ENCODE results near the gene RAC2.

The RAC2 gene

DNA sequence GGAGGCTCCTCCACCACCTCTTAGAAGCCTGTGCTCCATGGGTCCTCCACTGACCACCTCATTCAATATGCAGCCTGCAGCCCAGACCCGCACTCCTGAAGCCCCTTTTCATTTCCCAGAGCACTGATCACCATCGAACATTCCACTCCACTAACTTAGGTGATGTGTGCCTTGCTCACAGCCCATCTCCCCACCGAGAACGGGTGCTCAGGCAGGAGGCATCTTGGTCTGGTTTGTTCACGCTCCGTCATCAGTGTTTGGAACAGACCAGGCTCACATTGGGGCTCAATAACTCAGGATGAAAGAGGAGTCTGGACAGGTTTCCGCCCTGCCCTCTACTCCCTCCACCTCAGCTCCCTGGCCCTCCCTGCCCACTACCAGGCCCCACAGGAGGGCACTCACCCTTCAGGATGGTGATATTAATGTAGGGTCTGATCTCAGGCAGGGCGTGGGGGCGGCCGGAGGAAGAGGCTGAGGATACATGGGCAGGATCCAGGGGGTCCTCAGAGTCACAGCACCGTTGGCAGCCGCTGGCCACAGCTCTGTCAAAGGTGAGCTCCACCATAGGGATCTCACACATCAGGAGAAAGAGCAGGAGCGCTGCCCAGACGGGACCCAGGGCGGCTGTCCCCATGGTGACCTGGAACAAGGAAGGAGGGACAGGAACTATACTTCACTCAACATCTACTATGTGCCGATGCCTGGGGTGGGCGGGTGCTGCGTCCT, 59.1 kb downstream of the RAC2 start:
- DNase-seq: no peak

DNA sequence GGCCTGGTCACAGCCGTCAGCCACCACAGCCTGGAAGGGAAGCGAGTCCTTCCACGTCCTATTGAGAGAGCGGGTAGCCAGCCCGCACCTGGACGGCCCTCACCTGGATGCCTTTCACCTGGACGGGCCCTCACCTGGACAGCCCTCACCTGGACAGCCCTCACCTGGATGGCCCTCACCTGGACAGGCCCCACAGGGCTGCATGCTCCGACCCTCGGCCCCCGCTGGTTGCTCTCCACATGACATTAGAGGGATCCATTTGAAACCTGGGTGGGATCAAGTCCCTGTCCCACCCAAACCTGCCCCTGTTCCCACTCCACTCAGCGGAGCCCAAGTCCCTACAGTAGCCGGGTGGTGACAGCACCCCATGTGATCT, 59.7 kb downstream of the RAC2 start:
- no peak for DNase-seq

DNA sequence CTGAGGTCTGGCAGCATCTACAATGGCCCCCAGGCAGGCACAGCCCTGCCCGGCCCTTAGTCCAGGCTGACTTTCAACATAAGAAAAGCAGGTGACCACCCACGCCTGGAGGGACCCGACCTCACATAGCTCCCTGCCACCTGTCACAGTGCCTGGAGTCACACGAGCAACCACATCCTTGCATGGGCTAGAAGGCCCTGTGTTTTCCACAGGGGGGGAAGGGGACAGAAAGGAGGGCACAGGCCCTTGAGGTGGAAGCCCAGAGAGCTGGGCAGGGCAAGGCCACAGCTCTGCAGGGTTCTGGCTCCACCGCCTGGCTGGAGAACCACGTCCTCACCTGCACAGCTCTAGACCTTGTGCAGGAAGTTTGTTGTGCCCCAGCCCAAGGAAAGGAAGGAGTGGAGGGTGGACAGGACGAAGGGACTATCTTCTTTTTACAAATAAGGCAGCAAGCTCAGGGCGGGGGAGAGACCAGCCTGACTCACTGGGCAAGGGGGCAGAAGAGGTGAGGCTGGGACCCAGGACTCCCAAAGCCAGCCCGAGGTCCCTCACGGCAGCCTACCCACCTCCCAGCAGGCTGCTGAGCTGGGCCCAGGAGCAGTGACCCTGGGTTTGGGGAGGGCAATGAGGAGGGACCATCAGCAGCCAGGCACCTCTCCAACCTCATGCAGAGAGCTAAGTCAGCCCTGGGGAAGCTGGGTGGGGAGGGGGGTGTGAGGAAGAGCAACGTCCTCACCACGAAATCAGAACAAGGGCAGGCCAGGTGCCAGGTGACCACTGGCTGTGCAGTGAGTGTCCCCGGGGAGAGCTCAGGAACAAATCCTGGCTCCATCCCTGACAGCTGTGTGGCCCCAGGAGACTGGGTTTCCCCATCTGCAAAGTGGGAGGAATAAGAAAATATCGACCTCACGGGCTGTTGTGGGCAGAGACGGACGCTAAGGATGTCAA, 60.4 kb downstream of the RAC2 start:
- DNase-seq: no peak

DNA sequence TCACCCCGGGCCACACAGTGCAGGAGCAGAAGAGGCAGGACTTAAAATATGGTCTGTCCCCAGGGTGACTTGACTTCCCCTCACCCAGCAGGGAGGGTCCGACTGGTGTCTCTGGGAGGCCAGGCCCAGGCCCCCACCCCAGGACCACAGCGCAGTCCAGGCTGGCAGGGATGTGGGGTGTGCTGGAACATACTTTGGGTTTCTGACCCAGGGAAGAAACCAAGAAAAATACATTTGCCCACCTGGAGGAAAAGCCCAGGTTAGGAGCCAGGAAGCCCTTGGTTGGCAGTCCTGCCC, 61.2 kb downstream of the RAC2 start:
- DNase-seq: no peak

DNA sequence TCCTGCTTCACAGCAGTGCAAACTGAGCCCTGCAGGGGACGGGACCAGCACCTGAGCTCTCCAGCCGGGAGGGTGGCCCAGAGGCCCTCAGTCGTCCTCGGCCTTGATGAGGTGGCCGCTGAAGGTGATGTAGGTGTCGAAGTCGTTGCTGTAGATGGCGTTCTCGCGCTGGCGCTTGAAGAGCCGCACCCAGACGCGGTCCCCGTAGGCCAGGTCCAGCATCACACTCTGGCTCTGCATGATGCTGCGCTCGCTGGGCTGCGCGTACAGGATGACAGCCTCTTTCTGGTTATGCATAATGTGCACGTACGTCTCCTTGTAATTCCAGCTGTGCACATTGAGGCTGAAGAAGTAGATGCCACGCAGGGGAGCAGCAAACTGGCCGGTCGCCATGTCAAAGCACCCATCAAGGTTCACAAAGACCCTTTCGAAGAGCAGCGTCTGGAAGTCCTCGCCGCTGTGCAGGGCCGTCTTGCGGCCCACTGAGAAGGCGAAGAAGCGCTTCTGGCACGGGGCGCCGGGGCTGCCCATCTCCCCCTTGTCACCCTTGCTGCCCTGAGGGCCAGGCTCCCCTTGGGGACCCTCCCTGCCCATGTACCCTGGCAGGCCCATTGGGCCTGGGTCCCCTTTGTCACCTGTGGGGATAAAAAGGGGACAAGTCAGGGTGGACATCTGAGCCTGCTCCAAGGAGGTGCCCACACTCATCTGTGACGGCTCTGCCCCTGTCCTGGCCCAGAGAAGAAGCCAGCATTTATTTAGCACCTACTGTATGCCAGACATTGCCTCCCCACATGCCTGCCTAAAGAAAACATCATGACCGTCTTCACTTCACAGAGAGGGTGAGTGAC, 61.7 kb downstream of the RAC2 start:
- no peak for DNase-seq

DNA sequence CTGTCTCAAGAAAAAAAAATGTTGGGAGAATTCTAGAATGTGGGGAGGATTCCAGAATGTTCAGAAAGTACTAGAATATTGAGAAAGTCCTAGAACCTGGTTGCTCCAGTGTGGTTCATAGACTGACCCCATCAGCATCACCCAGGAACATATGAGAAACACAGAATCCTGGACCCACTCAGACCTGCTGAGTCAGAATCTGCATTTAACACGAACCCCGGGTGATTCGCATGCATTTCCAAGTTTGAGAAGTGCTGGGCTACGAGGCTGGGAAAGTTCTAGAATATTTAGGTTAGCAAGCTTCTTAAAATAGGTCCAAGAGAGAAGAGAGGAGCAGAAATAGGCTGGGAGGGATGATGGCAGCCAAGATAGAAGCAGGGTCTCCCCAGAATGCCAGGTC, 62.4 kb downstream of the RAC2 start:
- no peak for DNase-seq

DNA sequence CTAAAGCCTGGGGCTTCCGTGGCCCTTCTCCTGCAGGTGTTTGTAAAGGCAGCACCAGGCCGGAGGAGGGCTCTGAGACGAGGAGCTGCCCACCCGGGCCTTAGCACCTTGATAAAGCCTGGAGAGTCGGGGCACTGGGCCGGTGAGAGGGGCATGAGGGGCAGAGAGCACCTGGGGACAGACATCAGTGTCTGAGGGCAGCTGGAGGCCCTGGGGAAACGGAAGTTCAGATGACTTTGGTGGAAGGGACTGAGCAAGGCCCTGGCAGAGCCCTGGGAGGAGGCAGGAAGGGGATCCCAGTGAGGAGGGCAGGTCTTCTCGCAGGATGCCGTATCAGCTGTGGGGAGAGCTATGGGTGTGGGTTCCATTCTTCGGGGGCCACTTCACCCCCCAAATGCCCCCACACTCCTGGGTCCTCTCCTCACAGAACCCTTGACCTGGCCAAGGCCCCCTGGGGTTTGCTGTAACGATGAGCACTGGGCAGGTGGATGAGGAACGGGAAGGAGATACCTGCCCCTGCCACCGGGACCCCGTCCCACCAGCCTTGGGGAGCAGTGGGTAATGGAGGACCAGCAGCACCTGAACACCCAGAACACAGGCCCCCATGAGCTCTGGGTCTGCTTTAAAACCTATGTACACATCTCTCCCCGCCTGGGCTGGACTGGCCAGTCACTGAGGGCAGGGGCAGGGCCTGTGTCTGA, 63.4 kb downstream of the RAC2 start:
- no peak for DNase-seq

DNA sequence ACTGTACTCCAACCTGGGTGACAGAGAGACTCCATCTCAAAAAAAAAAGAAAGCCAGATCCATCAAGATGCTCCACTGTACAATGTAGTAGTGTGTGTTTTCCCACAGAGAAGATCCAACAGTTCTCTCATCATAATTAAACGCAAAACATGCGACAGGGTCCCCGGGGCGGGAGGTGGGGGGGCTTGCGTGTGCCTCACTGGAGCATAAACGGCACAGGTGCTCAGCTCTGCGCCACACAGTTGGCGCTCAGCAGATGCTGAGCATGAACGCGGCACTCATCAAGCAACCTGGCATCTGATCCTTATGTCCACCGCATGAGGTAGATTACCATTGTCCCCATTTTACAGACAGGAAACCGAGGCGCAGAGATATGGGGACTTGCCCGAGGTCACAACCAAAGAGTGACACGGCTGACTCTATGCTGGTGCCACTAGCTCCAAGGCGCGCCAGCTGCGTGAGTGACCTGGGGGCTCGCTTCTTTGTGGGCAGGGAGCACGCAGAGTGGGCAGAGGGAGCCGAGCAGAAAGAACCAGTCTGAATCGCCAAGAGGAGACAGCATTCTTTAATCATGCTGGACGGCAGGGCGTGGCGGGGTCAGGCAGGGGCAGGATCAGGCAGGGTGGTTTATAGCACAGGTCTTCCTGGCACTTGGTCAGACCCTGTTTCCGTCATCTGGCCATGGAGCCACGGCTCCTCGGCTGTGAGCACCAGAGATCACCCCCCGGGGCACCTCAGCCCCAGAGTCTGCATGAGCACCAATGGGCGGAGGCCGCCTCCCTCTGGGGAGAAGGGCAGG, 64.2 kb downstream of the RAC2 start:
- no peak for DNase-seq

DNA sequence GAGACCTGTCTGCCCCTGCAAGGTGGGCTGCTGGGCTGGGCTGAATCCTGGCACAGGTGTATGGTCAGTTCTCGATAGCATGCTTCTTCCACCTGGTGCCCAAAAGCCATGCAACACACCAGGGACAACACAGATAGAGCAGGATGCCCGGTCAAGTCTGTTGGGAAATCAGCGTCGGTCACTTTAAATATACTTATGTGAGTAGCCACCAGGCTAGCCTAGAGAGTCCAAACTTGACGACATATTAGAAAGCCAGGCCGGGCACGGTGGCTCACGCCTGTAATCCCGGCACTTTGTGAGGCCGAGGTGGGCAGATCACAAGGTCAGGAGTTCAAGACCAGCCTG, 65.0 kb downstream of the RAC2 start:
- DNase-seq: no peak

DNA sequence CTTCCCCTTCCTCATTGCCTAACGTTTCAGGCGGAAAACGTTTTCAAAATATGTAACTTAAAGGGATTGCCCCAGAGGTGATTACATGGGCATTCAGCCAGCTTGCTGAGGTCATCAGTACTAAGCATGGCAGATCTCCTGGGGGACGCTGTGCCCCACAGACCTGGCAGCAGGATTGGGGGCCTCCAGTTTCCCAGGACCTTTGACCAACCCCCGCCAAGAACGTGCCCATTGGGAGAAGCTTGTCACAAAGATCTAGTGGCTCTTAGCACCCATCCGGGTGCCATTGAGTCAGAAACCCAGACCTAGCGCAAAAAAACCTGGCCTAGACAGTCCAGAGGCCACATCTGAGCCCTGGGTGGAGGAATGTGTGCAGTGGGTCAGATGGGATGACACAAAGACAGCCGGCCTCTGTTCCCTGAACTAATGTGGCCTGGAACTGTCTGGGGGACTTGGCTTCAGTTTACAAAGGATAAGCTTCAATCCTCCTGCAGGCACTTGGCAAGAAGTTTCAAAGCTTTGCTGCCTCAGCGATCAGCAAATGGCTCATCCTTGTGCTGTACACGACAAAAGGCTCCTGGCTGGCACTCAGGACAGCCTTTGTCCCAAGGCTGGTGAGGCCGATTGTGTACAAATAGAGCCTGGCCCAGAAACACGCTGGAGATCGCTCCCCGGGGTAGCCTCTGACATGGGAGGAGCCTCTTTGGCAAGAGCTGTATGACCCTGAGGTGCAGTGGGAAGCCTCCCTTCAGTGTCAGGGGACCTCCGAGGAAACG, 65.5 kb downstream of the RAC2 start:
- no peak for DNase-seq

DNA sequence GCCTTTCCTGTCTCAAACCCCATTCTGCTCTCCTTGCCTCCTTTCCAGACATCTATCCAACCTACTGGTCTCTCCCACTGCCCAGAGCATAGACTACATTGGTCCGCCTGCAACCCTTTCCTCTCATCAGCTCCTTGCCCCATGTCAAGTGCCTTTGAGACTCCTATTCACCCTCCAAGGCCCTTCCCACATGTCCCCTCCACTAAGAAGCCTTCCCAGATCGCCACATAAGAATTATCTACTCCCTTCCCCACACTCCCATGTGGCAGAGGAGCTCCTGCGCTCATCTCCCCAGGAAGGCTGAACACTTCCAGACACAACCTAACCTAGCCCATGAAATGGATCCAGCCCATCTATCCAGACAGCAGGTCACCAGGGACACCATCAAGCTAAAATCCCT, 66.3 kb downstream of the RAC2 start:
- no peak for DNase-seq

DNA sequence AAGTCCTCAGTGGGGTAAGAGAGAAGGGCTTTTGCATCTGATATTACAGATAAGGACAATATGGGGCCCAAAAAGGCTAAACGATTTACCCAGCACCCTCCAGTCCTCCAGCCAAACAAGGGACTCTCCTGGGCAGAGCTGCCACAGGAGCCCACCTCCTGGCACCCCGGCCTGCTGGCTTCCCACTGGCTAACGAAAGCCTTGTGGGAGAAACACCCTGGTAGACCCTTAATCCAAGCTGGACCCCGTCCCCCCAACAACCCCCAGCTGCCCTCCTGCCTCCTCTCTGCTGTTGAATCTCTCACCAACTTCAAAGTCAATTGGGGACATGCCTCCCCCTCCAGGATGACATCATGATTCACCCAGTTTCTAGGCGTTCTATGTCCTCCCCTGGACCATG, 66.8 kb downstream of the RAC2 start:
- DNase-seq: no peak

DNA sequence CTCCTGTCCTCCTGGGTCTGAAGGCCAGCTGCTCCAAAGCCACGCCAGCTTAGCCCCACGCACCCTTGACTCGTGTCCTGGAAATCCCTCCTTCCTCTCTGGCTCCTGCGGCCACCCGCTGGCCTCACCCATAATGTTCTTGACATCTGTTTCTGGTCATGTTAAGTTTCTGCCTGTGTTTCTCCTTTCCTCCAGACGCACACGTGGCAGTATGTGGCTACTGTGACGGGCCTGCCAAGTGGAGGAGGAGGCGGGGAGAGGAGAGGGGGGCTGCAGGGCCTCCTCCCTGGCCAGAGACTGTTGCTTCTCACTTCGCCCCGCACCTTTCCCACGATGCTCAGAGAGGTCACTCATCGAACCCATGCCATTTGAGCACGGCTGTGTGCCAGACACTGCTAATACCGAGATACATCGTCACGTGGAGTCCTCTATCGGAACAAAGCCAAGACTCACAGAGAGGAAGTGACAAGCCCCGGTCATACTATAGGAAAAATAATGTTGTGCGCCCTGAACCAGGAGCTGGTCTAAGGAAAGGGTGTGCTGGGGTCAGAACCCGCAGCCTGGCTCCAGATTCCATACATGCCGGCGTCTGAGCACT, 67.5 kb downstream of the RAC2 start:
- DNase-seq: no peak

DNA sequence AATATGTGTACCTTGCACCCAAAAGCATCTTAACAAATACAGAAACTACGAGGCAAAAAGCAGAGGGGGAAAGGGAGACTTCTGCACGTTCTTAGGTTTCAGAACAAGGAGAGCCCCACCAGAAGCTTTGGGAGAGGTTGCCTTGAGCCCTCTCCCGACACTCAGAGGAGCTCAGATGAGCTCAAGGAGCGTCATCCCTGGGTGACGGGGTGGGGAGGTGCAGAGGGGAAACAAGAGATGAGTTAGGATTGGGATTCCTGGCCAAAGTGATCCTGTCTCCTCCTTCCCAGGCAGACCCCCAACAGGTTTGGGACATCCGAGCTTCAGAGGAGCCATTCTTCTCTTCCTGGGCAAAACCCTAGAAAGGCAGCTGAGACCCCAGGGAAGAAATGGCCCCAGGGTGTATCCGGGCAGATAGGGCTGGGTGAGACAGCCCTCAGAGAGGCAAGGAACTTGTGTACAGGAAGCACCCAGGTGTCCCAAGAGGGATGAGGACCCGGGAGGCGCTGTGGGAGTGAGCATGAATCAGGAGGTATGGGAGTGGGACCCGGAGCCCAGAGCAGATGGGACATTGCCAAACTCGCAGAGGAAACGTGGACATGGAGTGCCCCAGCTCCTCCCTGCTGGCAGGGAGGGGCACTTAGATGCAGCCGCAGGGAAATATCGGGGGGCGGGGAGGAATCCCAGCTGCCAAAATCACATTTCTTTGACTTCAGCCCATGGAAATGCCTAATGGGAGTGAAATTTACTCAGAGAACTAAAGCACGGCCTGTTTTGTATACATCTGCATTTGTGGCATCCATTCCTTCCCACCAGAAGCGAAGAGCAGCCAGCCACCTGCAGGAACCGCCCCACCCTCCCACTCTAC, 68.4 kb downstream of the RAC2 start:
- no peak for DNase-seq

Data from NCI-H1930 (cell line).